BE2C (cell line): ENCODE data around the gene RORC.
"Not testable (repeated sequence)": the region's sequence is repeated elsewhere in the genome, so short reads cannot be mapped to it uniquely, and the experiment has no call there.

Experiments used
- DNase-seq: peaks from one replicate; pipeline ENCODE4 v3.0.0-alpha.2; 2020
- H3K27me3 ChIP-seq: fragments of 250-450 bp; sonication (Bioruptor Pico); 2 replicates; pipeline ENCODE4 v1.5.1; 2020; ENCODE audit warnings: mild to moderate bottlenecking
- H3K36me3 ChIP-seq: fragments of 250-450 bp; sonication (Bioruptor Pico); 2 replicates; pipeline ENCODE4 v1.5.1; 2020; ENCODE audit warnings: mild to moderate bottlenecking
- H3K4me1 ChIP-seq: fragments of 250-450 bp; sonication (Bioruptor Pico); 2 replicates; pipeline ENCODE4 v1.5.1; 2020
- H3K4me3 ChIP-seq: 2 replicates; pipeline ENCODE4 v1.5.1; 2011; ENCODE audit warnings: low read depth, low read length
- H3K9me3 ChIP-seq: fragments of 250-450 bp; sonication (Bioruptor Pico); 2 replicates; pipeline ENCODE4 v1.5.1; 2020
- CTCF ChIP-seq: IDR thresholded peaks from 2 replicates; pipeline ENCODE4 v1.5.1; 2012; ENCODE audit warnings: mild to moderate bottlenecking, low read depth, low read length

RORC gene

GRCh38 chr1:151790940-151791651 is 40.5 kb downstream of the RORC start:
- TF ChIP-seq CTCF, result no peak
- Histone ChIP-seq H3K4me3 (peak overlapping the region; percentile 91), H3K4me1 (no peaks in the 10 kb centered on the region), H3K36me3 (no peaks in the 10 kb centered on the region), H3K9me3 (no peaks in the 10 kb centered on the region), H3K27me3 (no peaks in the 10 kb centered on the region)
- DNase-seq, result peak; percentile 61

GRCh38 chr1:151790071-151790939 is 41.3 kb downstream of the RORC start, which contains the start of gene TDRKH:
Gene TDRKH, minus strand, starts transcription at chr1:151790500. Its CDS starts 7,478 bp downstream, at chr1:151783022.
- H3K4me3 ChIP-seq, result peak within 1 kb of the TSS; percentile 91
- 0 out of 2 replicates have a peak, but pooled peaks have one; percentile 19 for TF ChIP-seq CTCF
- no peaks in the 10 kb centered on the region for H3K4me1 ChIP-seq
- H3K36me3 ChIP-seq, result no peaks in the 10 kb centered on the region
- DNase-seq, result peak; percentile 99
- no peaks in the 10 kb centered on the region for H3K9me3 ChIP-seq
- no peaks in the 10 kb centered on the region for H3K27me3 ChIP-seq

- Histone ChIP-seq H3K9me3 (no peaks in the 10 kb centered on the region), H3K4me3 (no peak overlapping the region), H3K27me3 (no peaks in the 10 kb centered on the region), H3K4me1 (no peaks in the 10 kb centered on the region), H3K36me3 (no peaks in the 10 kb centered on the region)
- no peak for DNase-seq
- TF ChIP-seq CTCF, result no peak
Measured at GRCh38 chr1:151787689-151788088, 43.9 kb downstream of the RORC start.

- Histone ChIP-seq H3K4me1 (no peaks in the 10 kb centered on the region), H3K27me3 (no peaks in the 10 kb centered on the region), H3K4me3 (no peak overlapping the region)
Measured at GRCh38 chr1:151783796-151784195, 47.8 kb downstream of the RORC start.

GRCh38 chr1:151782741-151783140 is 48.9 kb downstream of the RORC start:
- H3K36me3 ChIP-seq, result 0 out of 2 replicates have a peak, but pooled peaks cover 2% of the 10 kb centered on the region
- no peak for TF ChIP-seq CTCF
- H3K9me3 ChIP-seq, result no peaks in the 10 kb centered on the region
- H3K4me1 ChIP-seq, result no peaks in the 10 kb centered on the region
- H3K27me3 ChIP-seq, result no peaks in the 10 kb centered on the region
- no peak overlapping the region for H3K4me3 ChIP-seq
- no peak for DNase-seq

More at GRCh38 chr1:151783796-151784195, 47.8 kb downstream of the RORC start:
- no peak for TF ChIP-seq CTCF
- no peaks in the 10 kb centered on the region for H3K9me3 ChIP-seq
- no peaks in the 10 kb centered on the region for H3K36me3 ChIP-seq
- no peak for DNase-seq

- H3K4me3 ChIP-seq, H3K27me3 ChIP-seq, DNase-seq: not testable (repeated sequence)
Measured at GRCh38 chr1:151782026-151782425, 49.6 kb downstream of the RORC start.

GRCh38 chr1:151780736-151781135 is 50.9 kb downstream of the RORC start:
- not testable (repeated sequence) for H3K27me3 ChIP-seq, H3K36me3 ChIP-seq, H3K4me3 ChIP-seq, H3K4me1 ChIP-seq, DNase-seq, H3K9me3 ChIP-seq

More at GRCh38 chr1:151782026-151782425, 49.6 kb downstream of the RORC start:
- H3K36me3 ChIP-seq, H3K4me1 ChIP-seq, H3K9me3 ChIP-seq: not testable (repeated sequence)
